Amniotic epithelial cell (primary cell): ENCODE measurements around the gene LGALS4.
"Not testable (repeated sequence)": the region's sequence is repeated elsewhere in the genome, so short reads cannot be mapped to it uniquely, and the experiment has no call there.

Experiments
- DNase-seq: peaks from one replicate; pipeline ENCODE4 v3.0.0-alpha.2; 2010; ENCODE audit warnings: low read depth

LGALS4 gene, protein sequence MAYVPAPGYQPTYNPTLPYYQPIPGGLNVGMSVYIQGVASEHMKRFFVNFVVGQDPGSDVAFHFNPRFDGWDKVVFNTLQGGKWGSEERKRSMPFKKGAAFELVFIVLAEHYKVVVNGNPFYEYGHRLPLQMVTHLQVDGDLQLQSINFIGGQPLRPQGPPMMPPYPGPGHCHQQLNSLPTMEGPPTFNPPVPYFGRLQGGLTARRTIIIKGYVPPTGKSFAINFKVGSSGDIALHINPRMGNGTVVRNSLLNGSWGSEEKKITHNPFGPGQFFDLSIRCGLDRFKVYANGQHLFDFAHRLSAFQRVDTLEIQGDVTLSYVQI

DNA sequence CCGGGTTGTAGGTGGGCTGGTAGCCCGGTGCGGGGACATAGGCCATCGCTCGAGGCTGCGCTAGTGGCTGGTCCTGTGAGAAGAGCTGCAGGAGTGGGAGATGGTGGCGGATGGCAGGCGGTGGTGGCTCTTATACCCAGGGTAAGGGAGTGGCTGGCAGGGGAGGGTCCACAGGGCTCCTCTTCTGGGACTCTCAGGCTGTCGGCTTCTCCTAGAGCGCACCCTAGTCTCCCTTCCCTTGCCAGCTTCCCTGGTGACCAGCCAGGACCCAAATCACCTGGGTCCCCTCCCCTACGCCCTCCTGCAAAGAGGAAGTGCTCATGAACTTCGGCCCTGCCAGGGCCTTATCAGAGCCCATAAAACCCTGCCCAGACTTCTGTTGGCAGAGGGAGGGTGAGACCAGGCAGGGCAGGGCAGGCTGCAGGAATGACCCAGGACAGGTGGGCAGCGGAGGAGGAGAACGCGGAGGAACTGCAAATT lies at the start of gene LGALS4:
Gene LGALS4, minus strand, starts transcription at position 105 of the 480 bp plus-strand sequence. Its CDS starts 59 bp downstream, at position 46.
- DNase-seq, result no peak

GRCh38 chr19:38861368-38861767 lies 48.6 kb upstream of the LGALS4 start:
- no peak for DNase-seq

GRCh38 chr19:38859631-38860204 lies 47.0 kb upstream of the LGALS4 start:
- DNase-seq, result peak; percentile 64

DNA sequence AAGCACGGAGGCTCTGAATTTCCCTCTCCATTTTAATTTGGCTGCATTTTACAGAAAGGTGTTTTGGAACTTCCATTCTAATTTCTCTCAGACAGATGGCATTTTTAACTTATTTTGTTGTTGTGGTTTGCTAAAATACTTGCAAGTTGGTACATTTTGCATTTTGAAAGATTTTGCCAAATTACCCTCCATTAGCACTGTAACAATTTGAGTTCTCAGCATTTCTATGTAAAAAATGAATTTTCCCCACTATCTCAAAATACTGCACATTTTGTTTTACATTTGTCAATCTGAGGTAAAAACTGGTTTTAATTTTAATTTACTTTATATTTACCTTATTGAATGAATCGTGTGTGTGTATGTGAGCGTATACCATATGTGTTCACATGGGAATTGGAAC lies 44.1 kb upstream of the LGALS4 start:
- DNase-seq, result no peak

DNA sequence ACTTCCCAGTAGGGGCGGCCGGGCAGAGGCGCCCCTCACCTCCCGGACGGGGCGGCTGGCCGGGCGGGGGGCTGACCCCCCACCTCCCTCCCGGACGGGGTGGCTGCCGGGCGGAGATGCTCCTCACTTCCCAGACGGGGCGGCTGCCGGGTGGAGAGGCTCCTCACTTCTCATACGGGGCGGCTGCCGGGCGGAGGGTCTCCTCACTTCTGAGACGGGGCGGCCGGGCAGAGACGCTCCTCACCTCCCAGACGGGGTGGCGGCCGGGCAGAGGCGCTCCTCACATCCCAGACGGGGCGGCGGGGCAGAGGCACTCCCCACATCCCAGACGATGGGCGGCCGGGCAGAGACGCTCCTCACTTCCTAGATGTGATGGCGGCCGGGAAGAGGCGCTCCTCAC lies 43.0 kb upstream of the LGALS4 start:
- not testable (repeated sequence) for DNase-seq

GRCh38 chr19:38854961-38855360 lies 42.2 kb upstream of the LGALS4 start:
- DNase-seq, result not testable (repeated sequence)

- no peak for DNase-seq
Observed at GRCh38 chr19:38853214-38853613, 40.5 kb upstream of the LGALS4 start.

DNA sequence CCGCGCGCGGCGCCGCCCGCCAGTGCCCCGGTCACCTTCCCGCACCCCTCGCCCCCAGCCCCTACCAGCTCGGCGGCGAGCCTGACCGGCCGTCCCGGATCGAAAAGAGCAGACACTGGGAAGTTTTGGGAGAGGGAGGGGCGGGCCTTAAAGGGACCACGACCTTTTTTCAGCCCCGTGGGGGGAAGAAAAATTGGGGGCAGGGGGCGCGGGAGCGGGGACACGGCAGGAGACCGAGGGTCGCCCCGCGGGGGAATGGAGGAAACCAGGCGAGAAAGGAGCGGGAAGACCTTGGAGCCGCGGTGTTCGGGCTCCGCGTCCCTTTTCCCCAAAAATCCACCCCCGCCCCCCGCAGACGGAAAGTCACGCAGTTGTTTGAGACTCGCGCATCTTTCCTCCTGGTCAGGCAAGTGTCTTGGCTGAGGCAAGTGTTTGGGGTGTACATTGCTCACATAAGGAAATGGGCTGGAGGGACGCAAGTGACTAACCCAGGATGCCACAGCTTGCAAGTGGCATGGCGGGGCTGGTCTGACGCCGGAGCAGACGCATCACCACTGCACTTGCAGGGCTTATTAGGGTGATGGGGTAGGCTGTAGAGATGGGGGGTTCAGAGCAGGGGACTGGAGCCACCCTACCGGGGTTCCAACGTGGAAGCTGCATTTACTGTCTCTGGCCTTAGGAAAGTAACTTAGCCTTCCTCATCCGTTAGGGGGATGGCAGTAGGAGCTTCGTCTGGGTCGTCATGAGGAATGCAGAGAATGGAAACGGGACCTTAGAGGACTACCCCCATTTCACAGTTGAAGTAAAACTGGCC lies 39.7 kb upstream of the LGALS4 start:
- peak; percentile 43 for DNase-seq

- DNase-seq, result peak; percentile 84
Observed at GRCh38 chr19:38851622-38852230, 39.0 kb upstream of the LGALS4 start.

DNA sequence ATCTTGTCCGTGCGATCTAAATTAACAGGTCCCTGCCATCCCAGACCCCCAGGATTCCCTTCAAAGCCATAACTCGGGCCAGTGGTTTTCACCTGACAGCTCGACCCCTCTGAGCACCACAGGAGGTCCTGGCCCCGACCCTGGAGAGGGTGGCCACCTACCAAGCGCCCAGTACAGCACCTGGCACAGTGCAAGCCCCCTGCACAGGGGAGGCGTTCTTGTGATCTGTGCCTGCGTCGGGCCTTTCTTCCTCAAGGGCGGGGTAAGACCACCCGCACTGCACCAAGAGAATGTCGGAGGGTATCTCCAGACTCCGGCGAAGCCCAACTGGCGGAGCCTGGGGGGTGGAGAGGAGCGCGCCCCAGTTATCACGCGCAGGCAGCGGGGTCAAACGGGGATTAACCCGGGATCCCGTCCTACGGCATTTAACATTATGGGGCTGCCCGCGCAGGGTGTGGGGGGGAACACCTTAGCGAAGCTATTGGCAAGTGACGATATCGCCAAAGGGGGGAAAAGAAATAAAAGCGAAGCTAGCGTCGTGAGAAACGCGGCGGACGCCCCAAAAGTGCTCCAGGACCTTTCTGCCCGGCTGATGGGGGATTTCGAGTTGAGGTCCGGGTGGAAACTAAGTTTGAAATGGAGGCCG lies 38.4 kb upstream of the LGALS4 start:
- DNase-seq, result no peak

GRCh38 chr19:38850436-38850975 lies 37.8 kb upstream of the LGALS4 start:
- peak; percentile 100 for DNase-seq

DNA sequence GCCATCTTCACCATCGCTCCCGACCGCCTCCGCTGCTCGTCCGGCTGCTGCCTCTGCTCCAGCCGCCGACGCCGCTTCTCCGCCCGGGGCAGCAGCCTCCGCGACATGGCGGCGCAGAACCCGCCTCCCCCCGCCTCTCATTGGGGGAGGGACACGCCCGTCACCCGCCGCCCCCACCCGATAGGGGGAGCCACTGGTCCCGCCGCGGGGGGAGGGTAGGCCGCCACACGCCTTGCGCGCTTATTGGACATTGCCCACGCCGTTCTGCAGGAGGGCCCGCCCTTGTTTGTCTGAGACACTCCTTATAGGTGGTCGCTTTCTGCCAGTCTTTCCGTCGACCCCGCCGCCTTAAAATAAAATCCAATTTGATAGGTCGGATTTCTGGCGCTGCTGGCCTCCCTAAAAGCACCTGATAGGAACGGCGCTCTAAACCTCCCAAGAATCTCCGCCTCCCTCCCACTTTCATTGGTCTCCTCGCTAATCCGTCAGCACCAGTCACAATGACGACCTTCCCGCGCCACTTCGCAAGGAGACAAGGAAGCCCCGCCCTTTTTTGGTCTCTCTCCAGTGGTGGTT lies 37.2 kb upstream of the LGALS4 start, which contains the start of gene HNRNPL:
Gene HNRNPL, minus strand, starts transcription at position 127 of the 576 bp plus-strand sequence. Its CDS starts 20 bp downstream, at position 107.
- no peak for DNase-seq

DNA sequence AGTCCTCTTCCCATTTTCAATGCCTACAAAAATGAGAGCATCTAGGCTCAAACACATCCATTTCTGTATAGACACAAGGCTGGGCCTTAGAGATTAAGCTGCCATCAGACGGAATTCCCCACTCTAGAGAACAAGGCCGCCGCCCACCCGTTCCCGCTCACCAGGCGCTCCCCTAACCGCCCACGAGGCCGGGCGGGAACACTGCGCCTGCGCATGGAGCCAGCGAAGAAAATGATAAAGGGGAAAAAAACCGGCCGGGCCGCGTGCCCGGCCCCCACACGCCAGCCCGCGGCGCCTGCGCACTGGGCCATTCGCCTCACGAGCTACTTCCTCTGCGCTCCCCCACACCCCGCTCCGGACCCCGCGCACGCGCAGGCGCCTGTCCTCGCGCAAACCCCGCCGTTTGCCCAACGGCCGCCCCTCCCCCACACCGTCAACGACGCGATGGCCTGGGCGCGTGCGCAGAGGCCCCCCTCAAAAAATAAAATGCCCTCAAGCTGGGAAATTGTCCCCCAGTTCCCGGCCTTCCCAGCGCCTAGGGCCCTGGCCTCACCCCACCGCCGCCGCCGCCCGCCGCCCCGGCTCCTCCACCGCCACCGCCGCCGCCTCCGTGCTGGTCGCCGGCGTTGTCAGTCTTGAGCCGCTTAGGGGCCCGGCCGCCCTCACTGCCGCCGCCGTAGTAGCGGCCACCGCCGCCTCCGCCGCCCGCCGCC lies 36.6 kb upstream of the LGALS4 start:
- peak; percentile 87 for DNase-seq

- DNase-seq, result no peak
Observed at GRCh38 chr19:38848299-38849146, 35.8 kb upstream of the LGALS4 start.

GRCh38 chr19:38846097-38846496 lies 33.4 kb upstream of the LGALS4 start:
- no peak for DNase-seq

- DNase-seq, result no peak
Observed at GRCh38 chr19:38845374-38846024, 32.8 kb upstream of the LGALS4 start.

- DNase-seq, result no peak
Observed at GRCh38 chr19:38844093-38844686, 31.4 kb upstream of the LGALS4 start.

GRCh38 chr19:38843175-38843758 lies 30.5 kb upstream of the LGALS4 start:
- DNase-seq, result no peak
